Measurements from ENCODE around the gene EDEM2.
"Not testable (repeated sequence)": the region's sequence is repeated elsewhere in the genome, so short reads cannot be mapped to it uniquely, and the experiment has no call there.

The EDEM2 gene

DNA sequence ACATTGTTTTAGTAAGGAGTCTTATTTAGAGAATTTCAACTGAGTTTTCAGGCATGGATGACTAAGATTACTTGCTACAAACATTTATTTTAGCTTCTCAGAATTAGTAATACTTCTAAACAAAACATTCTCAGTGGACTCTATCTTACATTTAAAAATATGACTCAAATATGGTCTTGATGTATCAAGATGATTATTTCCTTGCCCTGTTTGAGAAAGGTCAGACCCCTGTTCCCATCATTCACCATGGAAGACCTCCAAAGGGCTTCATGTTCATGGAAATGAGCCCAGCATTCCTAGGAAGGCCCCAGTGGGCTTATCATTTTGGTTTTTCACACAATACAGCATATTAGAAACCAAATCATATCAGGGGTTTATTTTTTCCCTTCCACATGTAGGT lies 29.9 kb downstream of the EDEM2 start:
- TF ChIP-seq HDGF (IDR thresholded peaks at IDR 0.05; ENCODE audit: borderline replicate concordance) = no peak
- DNase-seq (ENCODE audit: extremely low spot score) = no peak
- ChIA-PET CTCF (no interaction called here), POLR2A (no interaction called here)

GRCh38 chr20:35116258-35116657 lies 30.9 kb downstream of the EDEM2 start:
- POLR2A ChIA-PET = interaction anchor here (0.6 kb wide), 1 partner anchor 192 kb away, joined by 3 read pairs; no protein-coding TSS in a partner anchor
- no peak for DNase-seq (ENCODE audit: extremely low spot score)
- TF ChIP-seq FOXM1 (IDR thresholded peaks at IDR 0.05; ENCODE audit: borderline replicate concordance) (no peak), LEF1 (IDR thresholded peaks at IDR 0.05; ENCODE audit: borderline replicate concordance) (no peak), ZNF384 (IDR thresholded peaks at IDR 0.05) (no peak), ELF4 (IDR thresholded peaks at IDR 0.05) (no peak)
- CTCF ChIA-PET = interaction anchor here (0.6 kb wide), 1 partner anchor 18 kb away, joined by 3 read pairs; no protein-coding TSS in a partner anchor

DNA sequence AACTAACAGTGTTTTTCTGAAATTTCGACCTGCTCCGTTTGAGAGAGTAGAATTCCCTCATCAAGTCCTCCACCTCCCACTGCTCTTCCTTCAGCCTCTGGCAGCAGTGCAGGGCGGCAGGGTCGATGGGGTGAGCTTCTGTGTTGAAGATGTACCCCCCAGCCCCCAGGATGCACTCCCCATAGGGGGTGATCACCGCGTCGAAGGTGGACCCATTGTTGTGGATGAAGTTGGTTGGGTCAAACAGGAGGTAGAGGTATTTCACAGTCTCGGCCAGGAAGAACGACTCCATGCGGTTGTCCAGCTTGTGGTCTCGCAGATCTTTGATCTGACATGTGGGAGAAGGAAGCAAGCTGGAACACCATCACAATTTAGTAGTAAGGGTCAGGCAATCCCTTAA lies 31.5 kb downstream of the EDEM2 start:
- ChIA-PET POLR2A (no interaction called here), CTCF (no interaction called here)
- TF ChIP-seq NFRKB (IDR thresholded peaks at IDR 0.05) = no peak
- no peak for TF ChIP-seq SP1 (IDR thresholded peaks at IDR 0.05)
- TF ChIP-seq BHLHE40 (IDR thresholded peaks at IDR 0.05; ENCODE audit: borderline replicate concordance) = no peak
- TF ChIP-seq FOXM1 (IDR thresholded peaks at IDR 0.05; ENCODE audit: borderline replicate concordance) = no peak
- TF ChIP-seq ZNF384 (IDR thresholded peaks at IDR 0.05) = no peak
- TF ChIP-seq LEF1 (IDR thresholded peaks at IDR 0.05; ENCODE audit: borderline replicate concordance) = no peak
- TF ChIP-seq HDGF (IDR thresholded peaks at IDR 0.05; ENCODE audit: borderline replicate concordance) = no peak
- TF ChIP-seq CTBP1 (IDR thresholded peaks at IDR 0.05; ENCODE audit: borderline replicate concordance) = no peak
- no peak for DNase-seq (ENCODE audit: extremely low spot score)

GRCh38 chr20:35112276-35112675 lies 34.9 kb downstream of the EDEM2 start:
- POLR2A ChIA-PET; DNase-seq (ENCODE audit: extremely low spot score); CTCF ChIA-PET: not testable (repeated sequence)

GRCh38 chr20:35111141-35111888 lies 35.8 kb downstream of the EDEM2 start:
- POLR2A ChIA-PET = no interaction called here
- CTCF ChIA-PET = no interaction called here
- DNase-seq (ENCODE audit: extremely low spot score) = no peak
- TF ChIP-seq ARNT (IDR thresholded peaks at IDR 0.05) (no peak), ELF4 (IDR thresholded peaks at IDR 0.05) (no peak), BHLHE40 (IDR thresholded peaks at IDR 0.05; ENCODE audit: borderline replicate concordance) (no peak), HDGF (IDR thresholded peaks at IDR 0.05; ENCODE audit: borderline replicate concordance) (no peak), FOXK2 (IDR thresholded peaks at IDR 0.05) (no peak), ZNF384 (IDR thresholded peaks at IDR 0.05) (no peak)

DNA sequence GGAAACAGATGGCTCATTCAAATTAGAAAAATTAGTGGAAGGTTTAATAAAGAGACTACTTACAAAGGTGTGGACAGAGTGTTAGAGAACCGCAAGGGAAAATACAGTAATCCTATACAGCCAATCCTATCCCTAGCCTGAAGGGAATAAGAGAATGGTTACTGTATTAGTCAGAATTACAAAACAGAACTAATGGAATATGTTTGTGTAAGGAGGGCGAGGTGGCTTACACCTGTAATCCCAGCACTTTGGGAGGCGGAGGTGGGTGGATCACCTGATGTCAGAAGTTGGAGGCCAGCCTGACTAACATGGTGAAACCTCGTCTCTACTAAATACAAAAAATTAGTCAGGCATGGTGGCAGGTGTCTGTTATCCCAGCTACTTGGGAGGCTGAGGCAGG lies 38.2 kb downstream of the EDEM2 start:
- ChIA-PET POLR2A (no interaction called here), CTCF (no interaction called here)
- no peak for TF ChIP-seq CTBP1 (IDR thresholded peaks at IDR 0.05; ENCODE audit: borderline replicate concordance)
- TF ChIP-seq SUZ12 (IDR thresholded peaks at IDR 0.05) = no peak
- TF ChIP-seq ELF4 (IDR thresholded peaks at IDR 0.05) = no peak
- DNase-seq (ENCODE audit: extremely low spot score) = no peak

DNA sequence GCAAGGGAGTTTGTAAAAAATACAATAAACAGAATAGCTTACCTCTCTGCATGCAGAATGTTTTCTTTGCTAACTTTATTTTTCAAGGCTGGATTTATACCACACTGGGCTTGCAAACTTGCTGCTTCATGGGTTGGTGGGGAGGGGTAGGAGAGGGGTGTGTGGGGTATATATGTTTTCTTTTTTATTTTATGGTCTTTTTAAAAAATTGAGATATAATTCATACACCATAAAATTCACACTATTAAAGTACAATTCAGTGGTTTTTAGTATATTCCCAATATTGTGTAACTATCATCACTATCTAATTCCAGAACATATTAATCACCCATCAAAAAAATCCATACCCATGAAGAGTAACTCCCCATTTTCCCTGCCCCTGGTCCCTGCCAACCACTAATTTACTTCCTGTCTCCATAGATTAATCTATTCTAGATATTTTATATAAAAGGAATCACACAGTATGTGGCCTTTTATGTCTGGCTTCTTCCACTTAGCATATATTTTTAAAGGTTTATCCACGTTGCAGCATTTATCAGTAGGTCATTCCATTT lies 40.2 kb downstream of the EDEM2 start:
- ChIA-PET POLR2A (no interaction called here), CTCF (interaction anchor here (1.4 kb wide), 1 partner anchor 11 kb away, joined by 5 read pairs; no protein-coding TSS in a partner anchor)
- no peak for TF ChIP-seq BHLHE40 (IDR thresholded peaks at IDR 0.05; ENCODE audit: borderline replicate concordance)
- TF ChIP-seq SP1 (IDR thresholded peaks at IDR 0.05) = no peak
- no peak for TF ChIP-seq LEF1 (IDR thresholded peaks at IDR 0.05; ENCODE audit: borderline replicate concordance)
- TF ChIP-seq HDGF (IDR thresholded peaks at IDR 0.05; ENCODE audit: borderline replicate concordance) = no peak
- TF ChIP-seq FOXM1 (IDR thresholded peaks at IDR 0.05; ENCODE audit: borderline replicate concordance) = no peak
- no peak for TF ChIP-seq ZNF384 (IDR thresholded peaks at IDR 0.05)
- TF ChIP-seq CTBP1 (IDR thresholded peaks at IDR 0.05; ENCODE audit: borderline replicate concordance) = no peak
- no peak for TF ChIP-seq PKNOX1 (IDR thresholded peaks at IDR 0.05)
- TF ChIP-seq L3MBTL2 (conservative IDR thresholded peaks at IDR 0.05) = no peak
- TF ChIP-seq FOXA1 (IDR thresholded peaks at IDR 0.05) = no peak
- no peak for TF ChIP-seq ELF4 (IDR thresholded peaks at IDR 0.05)
- TF ChIP-seq FOXK2 (IDR thresholded peaks at IDR 0.05) = no peak
- no peak for TF ChIP-seq TARDBP (IDR thresholded peaks at IDR 0.05)
- TF ChIP-seq NFRKB (IDR thresholded peaks at IDR 0.05) = no peak
- no peak for TF ChIP-seq ARNT (IDR thresholded peaks at IDR 0.05)
- TF ChIP-seq SUZ12 (IDR thresholded peaks at IDR 0.05) = no peak
- no peak for DNase-seq (ENCODE audit: extremely low spot score)

DNA sequence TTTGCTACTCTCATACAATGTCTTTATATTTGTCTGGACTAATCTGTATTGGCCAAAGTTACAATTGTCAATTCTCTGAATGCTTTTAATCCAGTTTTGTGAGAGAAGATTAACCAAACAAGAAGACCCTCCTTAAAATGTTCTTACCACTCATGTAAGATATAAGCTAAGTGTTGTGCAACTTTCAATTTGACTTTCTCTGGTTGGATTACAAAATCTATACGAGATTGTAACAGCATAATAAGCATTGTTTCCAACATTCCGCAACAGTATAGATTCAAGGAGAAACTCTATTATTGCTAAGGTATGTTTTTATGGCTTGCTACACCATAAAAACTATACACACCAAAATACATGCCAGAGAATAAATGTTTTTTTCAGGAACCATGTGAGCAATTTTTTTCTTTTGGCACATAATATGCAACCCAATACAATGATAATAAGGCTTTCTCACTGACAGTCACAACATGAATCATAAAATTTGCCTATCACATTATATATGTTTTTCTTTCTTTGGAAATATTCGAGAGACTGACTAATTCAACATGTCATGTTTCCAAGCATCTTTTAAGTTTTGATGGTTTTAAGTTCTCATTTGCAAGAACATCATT lies 42.3 kb downstream of the EDEM2 start:
- no peak for TF ChIP-seq L3MBTL2 (conservative IDR thresholded peaks at IDR 0.05)
- no peak for TF ChIP-seq SP1 (IDR thresholded peaks at IDR 0.05)
- TF ChIP-seq TARDBP (IDR thresholded peaks at IDR 0.05) = no peak
- no peak for TF ChIP-seq NFRKB (IDR thresholded peaks at IDR 0.05)
- no peak for TF ChIP-seq ARNT (IDR thresholded peaks at IDR 0.05)
- TF ChIP-seq ELF4 (IDR thresholded peaks at IDR 0.05) = no peak
- ChIA-PET CTCF (interaction anchor here (1.4 kb wide), 1 partner anchor 9 kb away, joined by 3 read pairs; no protein-coding TSS in a partner anchor), POLR2A (no interaction called here)
- DNase-seq (ENCODE audit: extremely low spot score) = no peak

Measured in HEK293T (cell line).